Measurements from ENCODE around the gene TRMT1L. TPM values are rescaled to one million over a fixed set of nuclear protein-coding genes. Genes with fewer than 3 reads are reported as not detected.
A peak's percentile ranks its signal among the peaks of the same experiment; 100 is the strongest.

TRMT1L gene
- total RNA-seq, 1 experiment from 2014 or later = 19.5 TPM

DNA sequence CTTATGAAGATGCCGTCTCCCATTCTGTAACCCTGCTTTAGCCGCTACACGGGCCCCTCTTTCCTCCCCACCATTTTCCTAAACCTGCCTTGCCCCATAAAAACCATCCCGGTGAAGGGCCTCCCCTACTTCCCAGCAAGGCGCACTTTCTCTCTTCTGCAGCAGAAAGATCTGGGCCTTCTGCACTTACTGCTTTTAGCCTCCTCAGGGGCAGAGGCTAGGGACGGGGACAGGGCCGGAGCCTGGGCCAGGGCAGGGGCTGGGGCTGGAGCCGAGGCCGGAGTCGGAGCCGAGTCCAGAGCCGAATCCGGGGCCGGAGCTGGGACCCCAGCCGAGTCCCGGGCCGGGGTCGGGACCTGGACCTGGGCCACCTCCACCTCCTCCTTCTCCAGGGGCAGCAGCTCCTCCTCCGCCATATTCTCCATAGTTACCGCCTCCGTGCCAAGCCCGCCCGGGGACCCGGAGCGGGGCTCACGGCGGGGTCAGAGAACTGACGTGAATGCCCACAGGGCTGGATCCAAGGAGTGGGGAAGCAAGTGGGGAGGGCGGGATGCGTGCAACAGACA is 382 bp downstream of the TRMT1L start:
- H3K9me3 ChIP-seq (ENCODE audit: control insufficient read depth, insufficient read depth, low read depth, low read length) = no peaks in the 10 kb centered on the region
- no peaks in the 10 kb centered on the region for H3K27me3 ChIP-seq (ENCODE audit: control insufficient read depth, insufficient read depth, low read length)
- TF ChIP-seq, protein P1, sequence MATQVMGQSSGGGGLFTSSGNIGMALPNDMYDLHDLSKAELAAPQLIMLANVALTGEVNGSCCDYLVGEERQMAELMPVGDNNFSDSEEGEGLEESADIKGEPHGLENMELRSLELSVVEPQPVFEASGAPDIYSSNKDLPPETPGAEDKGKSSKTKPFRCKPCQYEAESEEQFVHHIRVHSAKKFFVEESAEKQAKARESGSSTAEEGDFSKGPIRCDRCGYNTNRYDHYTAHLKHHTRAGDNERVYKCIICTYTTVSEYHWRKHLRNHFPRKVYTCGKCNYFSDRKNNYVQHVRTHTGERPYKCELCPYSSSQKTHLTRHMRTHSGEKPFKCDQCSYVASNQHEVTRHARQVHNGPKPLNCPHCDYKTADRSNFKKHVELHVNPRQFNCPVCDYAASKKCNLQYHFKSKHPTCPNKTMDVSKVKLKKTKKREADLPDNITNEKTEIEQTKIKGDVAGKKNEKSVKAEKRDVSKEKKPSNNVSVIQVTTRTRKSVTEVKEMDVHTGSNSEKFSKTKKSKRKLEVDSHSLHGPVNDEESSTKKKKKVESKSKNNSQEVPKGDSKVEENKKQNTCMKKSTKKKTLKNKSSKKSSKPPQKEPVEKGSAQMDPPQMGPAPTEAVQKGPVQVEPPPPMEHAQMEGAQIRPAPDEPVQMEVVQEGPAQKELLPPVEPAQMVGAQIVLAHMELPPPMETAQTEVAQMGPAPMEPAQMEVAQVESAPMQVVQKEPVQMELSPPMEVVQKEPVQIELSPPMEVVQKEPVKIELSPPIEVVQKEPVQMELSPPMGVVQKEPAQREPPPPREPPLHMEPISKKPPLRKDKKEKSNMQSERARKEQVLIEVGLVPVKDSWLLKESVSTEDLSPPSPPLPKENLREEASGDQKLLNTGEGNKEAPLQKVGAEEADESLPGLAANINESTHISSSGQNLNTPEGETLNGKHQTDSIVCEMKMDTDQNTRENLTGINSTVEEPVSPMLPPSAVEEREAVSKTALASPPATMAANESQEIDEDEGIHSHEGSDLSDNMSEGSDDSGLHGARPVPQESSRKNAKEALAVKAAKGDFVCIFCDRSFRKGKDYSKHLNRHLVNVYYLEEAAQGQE (IDR thresholded peaks at IDR 0.05; ENCODE audit: insufficient read depth in 1 of 2, low read depth in 2 of 2, low read length in 1 of 2) = no peak
- H3K4me1 ChIP-seq (ENCODE audit: control insufficient read depth, insufficient read depth, low read length) = peaks cover 12% of the 10 kb centered on the region
- intact Hi-C loops (cut with micrococcal nuclease; ENCODE audit: unreplicated experiment) = no loop called here
- peaks cover 2% of the 10 kb centered on the region; the same call in 1 of the 2 replicates for H3K36me3 ChIP-seq (ENCODE audit: control insufficient read depth, insufficient read depth, low read length)
- TSS peak; percentile 78 for BruUV-seq (replicated peaks)
- ATAC-seq (peak; percentile 66), DNase-seq (ENCODE audit: low read depth, low spot score) (no peak)
- H3K4me3 ChIP-seq (ENCODE audit: low read depth in 2 of 2, low read length in 2 of 2) = peak overlapping the region; percentile 79 to 99
- POLR2A ChIA-PET = no interaction called here
- peak overlapping the region; percentile 95 for H3K27ac ChIP-seq (ENCODE audit: low read length)
- in situ Hi-C loops (cut with HindIII; ENCODE audit: low pct_unique_long_range_greater_than_20kb, low sequenced_read_pairs) = no loop called here
- CTCF ChIA-PET = no interaction called here

DNA sequence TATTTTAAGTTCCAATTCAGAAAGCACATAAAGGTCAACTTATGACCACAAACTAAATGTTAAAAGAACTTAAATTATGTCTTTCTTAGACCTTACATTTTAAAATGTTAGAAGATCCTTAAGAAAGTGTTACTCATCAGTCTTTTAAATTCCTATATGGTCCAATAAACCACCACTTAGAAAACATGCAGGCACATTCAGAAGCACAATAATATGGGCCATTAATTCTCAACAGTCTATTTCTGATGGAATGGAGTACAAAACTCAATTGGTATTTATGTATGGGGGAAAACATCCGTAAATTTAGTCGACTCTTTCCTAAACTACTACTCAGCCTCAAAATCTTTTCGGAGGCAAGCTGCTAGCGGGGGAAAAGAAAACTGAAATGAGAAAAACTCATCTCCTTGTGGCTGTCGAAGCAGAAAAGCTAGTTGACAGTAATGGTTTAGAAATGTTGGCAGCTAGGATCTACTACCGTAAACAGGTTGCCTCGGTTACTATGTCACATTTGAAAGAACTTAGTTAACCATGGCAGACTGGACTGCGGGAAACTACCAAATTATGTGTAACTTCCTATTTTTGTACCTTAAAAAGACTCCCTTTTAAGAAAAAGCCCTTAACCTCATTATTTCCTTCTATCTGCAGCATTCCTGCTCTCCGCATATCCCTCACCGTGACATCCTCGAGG is 1.0 kb downstream of the TRMT1L start:
- DNase-seq (ENCODE audit: low read depth, low spot score) (no peak), ATAC-seq (no peak)
- Histone ChIP-seq H3K4me3 (ENCODE audit: low read depth in 2 of 2, low read length in 2 of 2) (peak overlapping the region; percentile 79 to 99), H3K27ac (ENCODE audit: low read length) (peak overlapping the region; percentile 95), H3K4me1 (ENCODE audit: control insufficient read depth, insufficient read depth, low read length) (peaks cover 12% of the 10 kb centered on the region), H3K27me3 (ENCODE audit: control insufficient read depth, insufficient read depth, low read length) (no peaks in the 10 kb centered on the region), H3K9me3 (ENCODE audit: control insufficient read depth, insufficient read depth, low read depth, low read length) (no peaks in the 10 kb centered on the region), H3K36me3 (ENCODE audit: control insufficient read depth, insufficient read depth, low read length) (peaks cover 2% of the 10 kb centered on the region; the same call in 1 of the 2 replicates)
- TF ChIP-seq, protein P1 (IDR thresholded peaks at IDR 0.05; ENCODE audit: insufficient read depth in 1 of 2, low read depth in 2 of 2, low read length in 1 of 2) = no peak
- TF ChIP-seq TCF7L2 (IDR thresholded peaks at IDR 0.05; ENCODE audit: low read depth, low read length) = no peak
- no peak for TF ChIP-seq SIN3A (IDR thresholded peaks at IDR 0.05; ENCODE audit: borderline replicate concordance, insufficient read depth, low read depth, low read length)
- TF ChIP-seq POLR2AphosphoS5 (IDR thresholded peaks at IDR 0.05; ENCODE audit: low read depth, low read length) = no peak
- TF ChIP-seq, protein P2, sequence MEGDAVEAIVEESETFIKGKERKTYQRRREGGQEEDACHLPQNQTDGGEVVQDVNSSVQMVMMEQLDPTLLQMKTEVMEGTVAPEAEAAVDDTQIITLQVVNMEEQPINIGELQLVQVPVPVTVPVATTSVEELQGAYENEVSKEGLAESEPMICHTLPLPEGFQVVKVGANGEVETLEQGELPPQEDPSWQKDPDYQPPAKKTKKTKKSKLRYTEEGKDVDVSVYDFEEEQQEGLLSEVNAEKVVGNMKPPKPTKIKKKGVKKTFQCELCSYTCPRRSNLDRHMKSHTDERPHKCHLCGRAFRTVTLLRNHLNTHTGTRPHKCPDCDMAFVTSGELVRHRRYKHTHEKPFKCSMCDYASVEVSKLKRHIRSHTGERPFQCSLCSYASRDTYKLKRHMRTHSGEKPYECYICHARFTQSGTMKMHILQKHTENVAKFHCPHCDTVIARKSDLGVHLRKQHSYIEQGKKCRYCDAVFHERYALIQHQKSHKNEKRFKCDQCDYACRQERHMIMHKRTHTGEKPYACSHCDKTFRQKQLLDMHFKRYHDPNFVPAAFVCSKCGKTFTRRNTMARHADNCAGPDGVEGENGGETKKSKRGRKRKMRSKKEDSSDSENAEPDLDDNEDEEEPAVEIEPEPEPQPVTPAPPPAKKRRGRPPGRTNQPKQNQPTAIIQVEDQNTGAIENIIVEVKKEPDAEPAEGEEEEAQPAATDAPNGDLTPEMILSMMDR (IDR thresholded peaks at IDR 0.05) = no peak
- in situ Hi-C loops (cut with HindIII; ENCODE audit: low pct_unique_long_range_greater_than_20kb, low sequenced_read_pairs) = no loop called here
- intact Hi-C loops (cut with micrococcal nuclease; ENCODE audit: unreplicated experiment) = no loop called here
- CTCF ChIA-PET = no interaction called here
- BruUV-seq (replicated peaks) = no TSS peak
- POLR2A ChIA-PET = no interaction called here
